Measurements from ENCODE around the gene SPX. TPM values are rescaled to one million over a fixed set of nuclear protein-coding genes. Genes with fewer than 3 reads are reported as not detected.

SPX gene
- total RNA-seq, 1 donor from 2014 or later: 2.6 TPM

DNA sequence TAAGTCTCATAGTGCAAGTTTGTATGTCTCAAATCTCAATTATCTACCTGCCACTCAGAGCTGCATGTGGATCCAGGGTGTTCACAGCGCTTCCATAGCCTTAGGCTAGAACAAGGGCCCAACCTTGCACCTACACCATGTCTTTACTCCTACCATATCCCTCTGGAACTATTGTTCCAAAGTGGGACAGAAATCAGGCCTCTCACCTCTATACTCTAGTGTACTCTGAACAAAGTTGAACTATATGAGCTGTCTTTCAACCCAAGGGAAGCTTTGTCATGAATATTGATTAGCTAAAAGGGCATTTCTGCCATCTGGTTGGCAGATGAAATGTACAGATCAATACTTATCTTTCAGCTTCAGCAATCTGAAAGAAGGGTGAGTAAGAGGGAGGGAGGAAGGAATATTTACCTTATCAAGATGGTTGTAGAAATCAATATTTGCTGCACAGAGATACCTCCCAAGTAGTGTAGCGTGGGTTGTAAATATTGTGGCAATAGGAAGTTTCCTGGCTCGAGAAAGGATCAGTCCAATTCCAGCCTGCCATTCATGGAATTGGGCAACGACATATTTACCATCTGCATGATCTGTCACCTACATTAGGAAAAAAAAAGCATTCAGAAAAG, 47.8 kb downstream of the SPX start:
- H3K9me3 Mint-ChIP-seq (ENCODE audit: low read depth): no peaks in the 10 kb centered on the region
- H3K36me3 Mint-ChIP-seq (ENCODE audit: insufficient read depth): no peaks in the 10 kb centered on the region
- no peak for DNase-seq (ENCODE audit: low spot score, unreplicated experiment)
- no peak overlapping the region for H3K4me3 Mint-ChIP-seq (ENCODE audit: low read depth)
- TF ChIP-seq, protein P1, sequence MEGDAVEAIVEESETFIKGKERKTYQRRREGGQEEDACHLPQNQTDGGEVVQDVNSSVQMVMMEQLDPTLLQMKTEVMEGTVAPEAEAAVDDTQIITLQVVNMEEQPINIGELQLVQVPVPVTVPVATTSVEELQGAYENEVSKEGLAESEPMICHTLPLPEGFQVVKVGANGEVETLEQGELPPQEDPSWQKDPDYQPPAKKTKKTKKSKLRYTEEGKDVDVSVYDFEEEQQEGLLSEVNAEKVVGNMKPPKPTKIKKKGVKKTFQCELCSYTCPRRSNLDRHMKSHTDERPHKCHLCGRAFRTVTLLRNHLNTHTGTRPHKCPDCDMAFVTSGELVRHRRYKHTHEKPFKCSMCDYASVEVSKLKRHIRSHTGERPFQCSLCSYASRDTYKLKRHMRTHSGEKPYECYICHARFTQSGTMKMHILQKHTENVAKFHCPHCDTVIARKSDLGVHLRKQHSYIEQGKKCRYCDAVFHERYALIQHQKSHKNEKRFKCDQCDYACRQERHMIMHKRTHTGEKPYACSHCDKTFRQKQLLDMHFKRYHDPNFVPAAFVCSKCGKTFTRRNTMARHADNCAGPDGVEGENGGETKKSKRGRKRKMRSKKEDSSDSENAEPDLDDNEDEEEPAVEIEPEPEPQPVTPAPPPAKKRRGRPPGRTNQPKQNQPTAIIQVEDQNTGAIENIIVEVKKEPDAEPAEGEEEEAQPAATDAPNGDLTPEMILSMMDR (IDR thresholded peaks at IDR 0.05; ENCODE audit: unreplicated experiment): no peak
- H3K27ac Mint-ChIP-seq: no peak overlapping the region
- no peaks in the 10 kb centered on the region for H3K27me3 Mint-ChIP-seq
- H3K4me1 Mint-ChIP-seq (ENCODE audit: low read depth): peaks cover 15% of the 10 kb centered on the region

DNA sequence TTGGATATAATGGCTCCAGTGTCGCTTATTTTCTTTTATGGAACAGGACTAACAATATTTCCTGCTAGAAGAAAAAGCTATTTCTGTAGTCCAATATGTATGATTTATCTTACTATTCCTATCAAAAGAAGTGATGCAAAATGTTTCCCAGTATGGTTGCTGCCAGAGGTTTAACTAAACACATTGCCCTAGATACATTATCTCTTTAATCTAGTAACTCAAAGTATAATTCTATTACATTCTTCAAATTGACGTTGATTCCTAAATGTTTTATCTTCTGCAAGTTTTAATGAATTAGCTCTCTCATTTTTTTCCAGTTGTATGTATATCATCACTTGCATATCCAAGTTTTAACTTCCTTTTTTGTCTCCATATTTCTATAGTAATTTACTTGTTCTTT, 50.3 kb downstream of the SPX start:
- DNase-seq (ENCODE audit: low spot score, unreplicated experiment): no peak
- Mint-ChIP-seq H3K4me1 (ENCODE audit: low read depth) (peaks cover 15% of the 10 kb centered on the region), H3K27ac (no peak overlapping the region), H3K4me3 (ENCODE audit: low read depth) (no peak overlapping the region), H3K27me3 (no peaks in the 10 kb centered on the region), H3K9me3 (ENCODE audit: low read depth) (no peaks in the 10 kb centered on the region), H3K36me3 (ENCODE audit: insufficient read depth) (no peaks in the 10 kb centered on the region)
- TF ChIP-seq, protein P1 (IDR thresholded peaks at IDR 0.05; ENCODE audit: unreplicated experiment): no peak

DNA sequence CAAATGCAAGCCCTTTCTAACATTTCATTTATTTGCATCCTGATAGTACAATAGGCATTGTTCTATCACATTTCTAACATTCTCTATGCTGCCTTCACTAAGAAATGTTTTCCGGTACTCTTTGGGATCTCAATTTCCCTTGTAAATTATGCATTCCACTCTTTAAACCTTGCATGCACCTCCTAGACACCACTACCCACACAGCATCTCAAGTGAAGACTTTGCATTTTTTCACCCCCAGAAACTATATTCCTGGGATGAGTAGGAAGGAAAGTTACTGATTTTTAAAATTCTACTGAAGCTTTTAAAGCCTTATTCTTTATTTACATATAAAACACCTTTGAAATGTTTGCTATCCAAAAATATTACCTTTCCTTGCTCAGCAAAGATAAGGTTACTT, 51.4 kb downstream of the SPX start:
- H3K4me3 Mint-ChIP-seq (ENCODE audit: low read depth): no peak overlapping the region
- no peaks in the 10 kb centered on the region for H3K36me3 Mint-ChIP-seq (ENCODE audit: insufficient read depth)
- H3K4me1 Mint-ChIP-seq (ENCODE audit: low read depth): peaks cover 13% of the 10 kb centered on the region

DNA sequence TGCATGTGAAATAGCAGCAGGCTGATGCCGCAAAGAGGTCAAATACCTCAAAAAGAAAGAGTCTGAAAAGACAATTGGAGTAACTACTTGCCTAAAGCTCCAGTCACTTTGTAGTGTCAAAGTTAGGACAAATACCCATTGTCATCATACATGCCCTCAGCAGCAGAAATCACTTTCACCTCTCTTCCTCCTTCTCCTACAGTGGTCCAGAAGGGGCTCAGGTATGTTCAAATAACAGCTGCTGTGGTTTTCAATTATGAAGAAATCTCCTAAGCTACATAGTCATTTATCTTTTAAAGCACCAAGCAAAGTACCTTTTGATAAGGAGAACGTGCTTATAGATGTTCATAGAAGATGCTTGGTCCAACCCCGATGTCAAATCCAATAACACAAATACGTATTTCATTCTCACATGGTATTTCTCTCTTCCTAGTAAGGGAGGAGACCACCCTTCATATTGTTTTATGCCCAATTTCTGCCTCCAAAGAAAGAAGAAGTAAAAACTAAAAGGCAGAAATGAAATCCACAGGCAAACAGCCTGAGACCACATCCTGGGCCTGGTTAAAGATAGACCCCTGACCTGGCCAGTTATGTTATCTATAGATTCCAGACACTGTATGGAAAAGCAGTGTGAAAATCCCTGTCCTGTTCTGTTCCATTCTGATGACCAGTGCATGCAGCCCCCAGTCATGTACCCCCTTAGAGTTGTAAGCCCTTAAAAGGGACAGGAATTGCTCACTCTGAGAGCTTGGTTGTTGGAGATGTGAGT, 54.8 kb downstream of the SPX start:
- TF ChIP-seq, protein P1 (IDR thresholded peaks at IDR 0.05; ENCODE audit: unreplicated experiment): no peak
- Mint-ChIP-seq H3K27me3 (no peaks in the 10 kb centered on the region), H3K9me3 (ENCODE audit: low read depth) (no peaks in the 10 kb centered on the region), H3K4me3 (ENCODE audit: low read depth) (no peak overlapping the region), H3K27ac (no peak overlapping the region), H3K4me1 (ENCODE audit: low read depth) (peaks cover 2% of the 10 kb centered on the region), H3K36me3 (ENCODE audit: insufficient read depth) (no peaks in the 10 kb centered on the region)
- no peak for DNase-seq (ENCODE audit: low spot score, unreplicated experiment)

More for the DNA sequence above, 51.4 kb downstream of the SPX start:
- DNase-seq (ENCODE audit: low spot score, unreplicated experiment): no peak
- TF ChIP-seq, protein P1 (IDR thresholded peaks at IDR 0.05; ENCODE audit: unreplicated experiment): no peak
- H3K27me3 Mint-ChIP-seq: no peaks in the 10 kb centered on the region
- no peaks in the 10 kb centered on the region for H3K9me3 Mint-ChIP-seq (ENCODE audit: low read depth)
- H3K27ac Mint-ChIP-seq: no peak overlapping the region

Other genes starting within 250 kb of the SPX start
- gene SLCO1A2, start 191.4 kb upstream of the SPX start, total RNA-seq: 14.1 and 14.7 TPM in 2 replicates
- 0.24 TPM in 1 of 2 replicates, not detected in the other for gene IAPP, start 153.4 kb upstream of the SPX start, total RNA-seq
- gene PYROXD1, start 88.6 kb upstream of the SPX start, total RNA-seq: 16.8 and 17.7 TPM in 2 replicates
- gene RECQL, start 24.7 kb upstream of the SPX start, total RNA-seq: 36.6 and 37.7 TPM in 2 replicates
- gene GOLT1B, start 24.5 kb upstream of the SPX start, total RNA-seq: 41.1 and 49.3 TPM in 2 replicates
- not detected in 2 replicates for gene GYS2, start 78.6 kb downstream of the SPX start, total RNA-seq
- gene LDHB, start 131.5 kb downstream of the SPX start, total RNA-seq: 1,628 and 1,645 TPM in 2 replicates
- gene KCNJ8, start 248.4 kb downstream of the SPX start, total RNA-seq: 1.1 and 2.2 TPM in 2 replicates

Measured in progenitor cell of endocrine pancreas (in vitro differentiated cells).